Measurements from ENCODE around the gene L1CAM. TPM values are rescaled to one million over a fixed set of nuclear protein-coding genes. Genes with fewer than 3 reads are reported as not detected.

Gene L1CAM
- total RNA-seq, 2 experiments from 2014 or later, result not detected

GRCh38 chrX:153836921-153837320 lies 49.1 kb downstream of the L1CAM start:
- ChIA-PET POLR2A (no interaction called here), CTCF (ENCODE audit: unreplicated experiment) (no interaction called here)
- no peak for TF ChIP-seq CTCF (conservative IDR thresholded peaks at IDR 0.05; ENCODE audit: low read length)
- TF ChIP-seq EZH2phosphoT487 (IDR thresholded peaks at IDR 0.05; ENCODE audit: borderline replicate concordance, low read depth, low read length), result no peak
- no peak for DNase-seq (ENCODE audit: low spot score)
- no peaks in the 10 kb centered on the region for H3K9me2 ChIP-seq (ENCODE audit: insufficient read depth, low read length)
- no peak overlapping the region for H2AFZ ChIP-seq (ENCODE audit: low read length)
- H3K36me3 ChIP-seq (ENCODE audit: insufficient read depth, low read length), result no peaks in the 10 kb centered on the region
- no peak overlapping the region for H3K4me2 ChIP-seq (ENCODE audit: low read length)
- no peak overlapping the region for H3K27ac ChIP-seq (ENCODE audit: low read depth, low read length, poor library complexity, severe bottlenecking)
- H4K20me1 ChIP-seq (ENCODE audit: insufficient read depth, low read length), result no peaks in the 10 kb centered on the region
- intact Hi-C loops (cut with micrococcal nuclease; ENCODE audit: unreplicated experiment), result loop anchor here (10.0 kb wide), 1 partner anchor 72 kb away; the partner anchor contains the start of gene PLXNB3
- H3K79me2 ChIP-seq (ENCODE audit: insufficient read depth, low read depth, low read length), result no peaks in the 10 kb centered on the region
- no TSS peak for BruUV-seq (replicated peaks)
- no peak overlapping the region for H3K4me3 ChIP-seq (ENCODE audit: low read depth, low read length, poor library complexity, severe bottlenecking)
- H3K4me1 ChIP-seq (ENCODE audit: insufficient read depth, low read length, poor library complexity, severe bottlenecking), result no peaks in the 10 kb centered on the region
- no peaks in the 10 kb centered on the region for H3K9me3 ChIP-seq (ENCODE audit: low read length)

- Histone ChIP-seq H3K79me2 (ENCODE audit: insufficient read depth, low read depth, low read length) (no peaks in the 10 kb centered on the region), H3K36me3 (ENCODE audit: insufficient read depth, low read length) (no peaks in the 10 kb centered on the region), H4K20me1 (ENCODE audit: insufficient read depth, low read length) (no peaks in the 10 kb centered on the region), H3K9me3 (ENCODE audit: low read length) (no peaks in the 10 kb centered on the region), H3K4me1 (ENCODE audit: insufficient read depth, low read length, poor library complexity, severe bottlenecking) (no peaks in the 10 kb centered on the region), H2AFZ (ENCODE audit: low read length) (no peak overlapping the region), H3K4me2 (ENCODE audit: low read length) (no peak overlapping the region), H3K9me2 (ENCODE audit: insufficient read depth, low read length) (no peaks in the 10 kb centered on the region), H3K4me3 (ENCODE audit: low read depth, low read length, poor library complexity, severe bottlenecking) (no peak overlapping the region), H3K27ac (ENCODE audit: low read depth, low read length, poor library complexity, severe bottlenecking) (no peak overlapping the region)
- intact Hi-C loops (cut with micrococcal nuclease; ENCODE audit: unreplicated experiment), result loop anchor here (10.0 kb wide), 1 partner anchor 68 kb away; the partner anchor contains the start of gene PLXNB3
- POLR2A ChIA-PET, result no interaction called here
- TF ChIP-seq CTCF (conservative IDR thresholded peaks at IDR 0.05; ENCODE audit: low read length), result no peak
- TF ChIP-seq EZH2phosphoT487 (IDR thresholded peaks at IDR 0.05; ENCODE audit: borderline replicate concordance, low read depth, low read length), result no peak
- BruUV-seq (replicated peaks), result no TSS peak
- no peak for DNase-seq (ENCODE audit: low spot score)
- CTCF ChIA-PET (ENCODE audit: unreplicated experiment), result no interaction called here
Measured at GRCh38 chrX:153832728-153833127, 53.2 kb downstream of the L1CAM start.

GRCh38 chrX:153831429-153832150 lies 54.4 kb downstream of the L1CAM start:
- TF ChIP-seq EZH2phosphoT487 (IDR thresholded peaks at IDR 0.05; ENCODE audit: borderline replicate concordance, low read depth, low read length) (no peak), CTCF (conservative IDR thresholded peaks at IDR 0.05; ENCODE audit: low read length) (no peak)
- BruUV-seq (replicated peaks), result no TSS peak
- H4K20me1 ChIP-seq (ENCODE audit: insufficient read depth, low read length), result no peaks in the 10 kb centered on the region
- H3K4me2 ChIP-seq (ENCODE audit: low read length), result no peak overlapping the region
- CTCF ChIA-PET (ENCODE audit: unreplicated experiment), result no interaction called here
- H3K4me1 ChIP-seq (ENCODE audit: insufficient read depth, low read length, poor library complexity, severe bottlenecking), result no peaks in the 10 kb centered on the region
- H3K4me3 ChIP-seq (ENCODE audit: low read depth, low read length, poor library complexity, severe bottlenecking), result no peak overlapping the region
- no peak for DNase-seq (ENCODE audit: low spot score)
- no peaks in the 10 kb centered on the region for H3K36me3 ChIP-seq (ENCODE audit: insufficient read depth, low read length)
- intact Hi-C loops (cut with micrococcal nuclease; ENCODE audit: unreplicated experiment), result loop anchor here (10.0 kb wide), 1 partner anchor 67 kb away; the partner anchor contains the start of gene PLXNB3
- H3K27ac ChIP-seq (ENCODE audit: low read depth, low read length, poor library complexity, severe bottlenecking), result no peak overlapping the region
- POLR2A ChIA-PET, result no interaction called here
- no peak overlapping the region for H2AFZ ChIP-seq (ENCODE audit: low read length)
- no peaks in the 10 kb centered on the region for H3K9me2 ChIP-seq (ENCODE audit: insufficient read depth, low read length)
- H3K9me3 ChIP-seq (ENCODE audit: low read length), result no peaks in the 10 kb centered on the region
- H3K79me2 ChIP-seq (ENCODE audit: insufficient read depth, low read depth, low read length), result no peaks in the 10 kb centered on the region
